Effector CD4-positive, alpha-beta T cell (primary cell): ENCODE results near the gene CHRM5.
"Not testable (repeated sequence)": the region's sequence is repeated elsewhere in the genome, so short reads cannot be mapped to it uniquely, and the experiment has no call there.

Source experiments
- DNase-seq: peaks from one replicate; pipeline ENCODE4 v3.0.0-alpha.2; 2020

CHRM5 gene

DNA sequence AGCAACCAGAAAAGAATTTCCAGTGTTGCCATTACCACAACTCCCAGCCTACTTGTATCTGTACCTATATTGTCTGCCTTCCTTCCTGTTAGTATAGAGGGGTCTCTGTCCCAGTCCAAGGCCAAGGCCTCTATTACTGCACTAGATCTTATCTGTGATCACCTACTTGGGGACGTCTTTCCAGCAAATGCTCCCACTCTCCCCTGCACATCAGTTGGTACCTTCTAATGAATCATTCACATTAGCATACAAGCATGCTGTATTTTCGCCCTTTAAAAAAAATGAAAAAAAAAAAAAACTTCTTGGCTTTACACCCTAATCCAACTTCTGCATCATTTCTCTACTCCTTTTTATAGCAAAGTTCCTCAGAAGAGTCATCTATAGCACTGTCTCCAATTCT lies 75.5 kb downstream of the CHRM5 start:
- no peak for DNase-seq

GRCh38 chr15:34046471-34047145 lies 78.3 kb downstream of the CHRM5 start:
- no peak for DNase-seq

- no peak for DNase-seq
Measured at GRCh38 chr15:34047893-34048775, 79.8 kb downstream of the CHRM5 start.

- no peak for DNase-seq
Measured at GRCh38 chr15:34049112-34049511, 80.8 kb downstream of the CHRM5 start.

DNA sequence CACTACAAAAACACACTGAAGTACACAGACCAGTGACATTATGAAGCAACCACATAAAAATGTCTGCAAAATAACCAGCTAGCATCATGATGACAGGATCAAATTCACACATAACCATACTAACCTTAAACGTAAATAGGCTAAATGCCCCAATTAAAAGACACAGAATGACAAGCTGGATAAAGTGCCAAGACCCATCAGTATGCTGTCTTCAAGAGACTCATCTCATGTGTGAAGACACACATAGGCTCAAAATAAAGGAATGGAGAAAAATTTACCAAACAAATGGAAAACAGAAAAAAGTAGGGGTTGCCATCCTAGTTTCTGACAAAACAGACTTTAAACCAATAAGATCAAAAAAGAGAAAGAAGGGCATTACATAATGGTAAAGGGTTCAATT lies 82.1 kb downstream of the CHRM5 start:
- DNase-seq: not testable (repeated sequence)

DNA sequence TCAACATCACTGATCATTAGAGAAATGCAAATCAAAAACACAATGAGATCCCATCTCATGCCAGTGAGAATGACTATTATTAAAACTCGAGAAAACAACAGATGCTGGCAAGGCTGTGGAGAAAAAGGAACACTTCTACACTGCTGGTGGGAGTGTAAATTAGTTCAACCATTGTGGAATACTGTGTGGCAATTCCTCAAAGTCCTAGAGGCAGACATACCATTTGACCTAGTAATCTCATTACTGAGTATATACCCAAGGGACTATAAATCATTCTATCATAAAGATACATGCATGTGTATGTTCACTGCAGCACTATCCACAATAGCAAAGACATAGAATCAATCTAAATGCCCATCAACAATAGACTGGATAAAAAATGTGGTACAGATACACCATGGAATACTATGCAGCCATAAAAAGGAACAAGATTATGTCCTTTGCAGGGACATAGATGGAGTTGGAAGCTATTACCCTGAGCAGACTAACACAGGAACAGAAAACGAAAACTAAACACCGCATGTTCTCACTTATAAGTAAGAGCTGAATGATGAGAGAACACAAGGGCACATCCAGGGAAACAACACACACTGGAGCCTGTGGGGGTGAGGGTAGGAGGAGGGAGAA lies 85.9 kb downstream of the CHRM5 start:
- DNase-seq: no peak

- no peak for DNase-seq
Measured at GRCh38 chr15:34055868-34056595, 87.7 kb downstream of the CHRM5 start.

GRCh38 chr15:34056911-34057310 lies 88.6 kb downstream of the CHRM5 start:
- no peak for DNase-seq

GRCh38 chr15:34059476-34059875 lies 91.2 kb downstream of the CHRM5 start:
- DNase-seq: no peak

GRCh38 chr15:34059946-34060345 lies 91.6 kb downstream of the CHRM5 start:
- DNase-seq: no peak

- no peak for DNase-seq
Measured at GRCh38 chr15:34064438-34064837, 96.1 kb downstream of the CHRM5 start.

DNA sequence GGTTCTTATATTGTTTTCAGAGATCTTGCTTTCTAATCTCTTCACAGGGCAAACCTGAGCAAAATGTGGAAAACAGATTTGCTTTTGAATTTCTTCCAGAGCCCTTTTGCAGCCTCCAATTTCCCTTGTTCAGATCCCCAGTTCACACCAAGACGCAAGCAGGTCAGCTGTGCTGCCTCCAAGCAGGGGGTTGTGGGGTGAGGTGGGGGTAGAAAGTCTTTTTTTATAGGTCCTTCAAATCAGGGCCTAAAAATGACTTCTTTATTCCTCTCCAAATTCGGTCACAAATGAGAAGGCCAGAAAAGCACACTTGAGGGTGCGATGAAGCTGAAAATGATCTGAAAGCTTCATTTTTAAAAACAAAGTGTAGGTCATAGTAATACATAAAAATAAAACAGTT lies 97.0 kb downstream of the CHRM5 start:
- DNase-seq: no peak

DNA sequence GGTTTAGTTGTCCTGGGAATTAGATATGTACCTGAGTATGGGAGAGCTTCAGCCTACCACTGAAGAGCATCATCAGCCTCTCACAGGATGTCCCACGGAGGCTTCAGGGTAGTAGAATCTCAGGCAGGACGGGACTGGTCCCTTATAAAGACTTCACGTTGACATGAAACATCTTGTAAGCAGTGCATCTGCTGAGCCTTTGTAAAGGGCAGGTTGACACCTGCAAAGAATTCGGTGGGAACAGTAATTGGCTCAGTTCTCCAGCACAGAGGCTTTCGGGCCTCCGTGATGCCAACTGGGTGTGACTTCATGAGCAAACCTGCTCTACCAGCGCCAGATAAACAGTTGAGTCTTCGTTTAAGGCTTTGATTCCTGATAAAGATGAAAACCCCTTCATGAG lies 97.6 kb downstream of the CHRM5 start:
- no peak for DNase-seq

DNA sequence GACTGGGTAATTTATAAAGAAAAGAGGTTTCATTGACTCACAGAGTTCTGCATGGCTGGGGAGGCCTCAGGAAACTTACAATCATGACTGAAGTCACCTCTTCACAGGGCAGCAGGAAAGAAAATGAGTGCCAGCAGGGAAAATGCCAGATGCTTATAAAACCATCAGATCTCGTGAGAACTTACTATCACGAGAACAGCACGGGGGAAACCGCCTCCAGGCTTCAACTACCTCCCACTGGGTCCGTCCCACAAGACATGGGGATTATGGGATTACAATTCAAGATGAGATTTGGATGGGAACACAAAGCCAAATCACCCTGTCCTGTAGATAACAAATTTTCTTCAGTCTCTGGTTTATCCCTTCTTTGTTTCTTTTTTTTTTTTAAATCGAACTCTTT lies 101.7 kb downstream of the CHRM5 start:
- no peak for DNase-seq

- no peak for DNase-seq
Measured at GRCh38 chr15:34076785-34077184, 108.5 kb downstream of the CHRM5 start.

DNA sequence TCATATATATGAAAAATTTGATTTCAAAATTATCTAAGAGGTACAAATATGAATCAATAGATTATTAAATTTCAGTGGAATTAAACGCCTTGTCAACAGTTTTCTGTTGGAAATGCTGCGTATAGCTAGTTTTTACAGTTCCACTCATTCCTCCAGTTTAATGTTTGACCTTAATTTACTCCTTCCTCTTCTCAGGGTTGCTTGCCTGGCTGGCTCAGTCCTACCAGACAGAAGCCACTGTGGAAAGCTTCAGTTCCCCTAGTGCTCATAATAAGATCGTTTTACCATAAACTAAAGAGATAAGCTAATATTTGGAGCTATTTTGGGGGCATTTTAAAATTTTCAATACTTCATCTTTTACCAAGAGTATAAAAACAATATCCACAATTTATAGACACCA lies 110.6 kb downstream of the CHRM5 start:
- DNase-seq: no peak

GRCh38 chr15:34079904-34080303 lies 111.6 kb downstream of the CHRM5 start:
- no peak for DNase-seq

DNA sequence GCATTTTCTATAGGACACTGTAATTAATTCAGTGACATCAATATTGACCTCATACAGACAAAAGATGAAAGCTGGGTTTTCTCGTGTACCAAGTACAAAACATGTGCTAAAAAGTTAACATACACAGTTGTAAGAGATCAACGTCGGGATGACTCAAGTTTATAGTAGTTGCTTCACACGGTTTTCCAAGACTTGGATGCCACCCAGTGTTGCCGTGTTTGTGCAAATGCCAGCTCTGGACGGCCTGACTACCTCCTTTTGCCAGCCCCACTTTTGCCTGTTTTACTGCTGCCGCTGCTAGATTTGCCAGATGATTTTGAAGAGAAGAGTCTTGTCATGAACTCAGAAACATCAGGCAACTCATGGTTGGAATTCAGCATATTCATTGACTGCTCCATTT lies 115.8 kb downstream of the CHRM5 start:
- no peak for DNase-seq

GRCh38 chr15:34085746-34086145 lies 117.4 kb downstream of the CHRM5 start:
- DNase-seq: no peak

DNA sequence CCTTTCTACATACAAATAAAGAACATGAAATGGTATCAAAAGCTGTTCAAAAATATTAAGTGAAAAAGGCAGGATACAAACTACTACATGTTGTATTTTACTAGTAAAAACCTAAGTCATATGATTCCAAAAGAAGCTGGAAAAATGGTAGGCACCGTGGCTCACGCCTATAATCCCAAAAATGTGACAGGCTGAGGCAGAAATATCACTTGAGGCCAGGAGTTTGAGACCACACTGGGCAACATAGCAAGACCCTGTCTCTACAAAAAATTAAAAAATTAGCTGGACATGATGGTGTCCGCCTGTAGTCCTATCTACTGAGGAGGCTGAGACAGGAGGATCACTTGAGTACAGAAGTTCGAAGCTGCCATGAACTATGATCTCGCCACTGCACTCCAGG lies 131.6 kb downstream of the CHRM5 start:
- DNase-seq: no peak

- DNase-seq: peak; percentile 100
Measured at GRCh38 chr15:34101366-34102174, 133.3 kb downstream of the CHRM5 start, which contains the start of the genes EMC7 and PGBD4. Gene EMC7, minus strand, starts transcription at chr15:34101862. Its CDS starts 23 bp downstream, at chr15:34101839. Gene PGBD4, plus strand, starts transcription at chr15:34102083. Its CDS starts 449 bp downstream, at chr15:34102532.
